Mesenteric fat pad (tissue), 1 donor: Measurements from ENCODE around the gene FBLN2. TPM values are rescaled to one million over a fixed set of nuclear protein-coding genes. Genes with fewer than 3 reads are reported as not detected.

ENCODE experiments used
- DNase-seq: peaks from one replicate; pipeline ENCODE4 v3.0.0-alpha.2; 2020; ENCODE audit warnings: low spot score
- total RNA-seq: library from RNA; stranded (reverse); fragmentation: NEBNext Ultra II Directional; extraction: Animal tissue kit (Norgen Biotek cat#: 25700); gene quantifications from one replicate; pipeline ENCODE4 v1.2.1, GENCODE V29; 2021
- donor health status: DM: yes; HTN: yes; CAD: no.

The FBLN2 gene
- total RNA-seq, 1 donor from 2014 or later = 269 TPM

GRCh38 chr3:13529196-13530112 is 19.5 kb upstream of the FBLN2 start:
- DNase-seq = no peak

- DNase-seq = no peak
These were observed 18.5 kb upstream of the FBLN2 start for GRCh38 chr3:13530241-13531009.

GRCh38 chr3:13532085-13532484 is 16.8 kb upstream of the FBLN2 start:
- no peak for DNase-seq

GRCh38 chr3:13532631-13533030 is 16.3 kb upstream of the FBLN2 start:
- no peak for DNase-seq

- no peak for DNase-seq
These were observed 15.0 kb upstream of the FBLN2 start for GRCh38 chr3:13533885-13534301.

GRCh38 chr3:13535526-13535875 is 13.4 kb upstream of the FBLN2 start:
- DNase-seq = no peak

GRCh38 chr3:13535905-13536304 is 13.0 kb upstream of the FBLN2 start:
- DNase-seq = no peak

- no peak for DNase-seq
These were observed 12.5 kb upstream of the FBLN2 start for GRCh38 chr3:13536432-13536831.

- DNase-seq = no peak
These were observed 12.1 kb upstream of the FBLN2 start for GRCh38 chr3:13536832-13537231.

- no peak for DNase-seq
These were observed 11.5 kb upstream of the FBLN2 start for GRCh38 chr3:13537244-13537908.

GRCh38 chr3:13537909-13538296 is 11.0 kb upstream of the FBLN2 start:
- DNase-seq = no peak

- DNase-seq = no peak
These were observed 10.2 kb upstream of the FBLN2 start for GRCh38 chr3:13538520-13539291.

GRCh38 chr3:13539292-13539638 is 9.7 kb upstream of the FBLN2 start:
- DNase-seq = no peak

GRCh38 chr3:13539671-13540070 is 9.3 kb upstream of the FBLN2 start:
- no peak for DNase-seq

GRCh38 chr3:13540297-13540995 is 8.5 kb upstream of the FBLN2 start:
- no peak for DNase-seq

- no peak for DNase-seq
These were observed 7.2 kb upstream of the FBLN2 start for GRCh38 chr3:13541691-13542090.

GRCh38 chr3:13542142-13542541 is 6.8 kb upstream of the FBLN2 start:
- DNase-seq = no peak

- DNase-seq = no peak
These were observed 5.7 kb upstream of the FBLN2 start for GRCh38 chr3:13543253-13543652.

- no peak for DNase-seq
These were observed 4.6 kb upstream of the FBLN2 start for GRCh38 chr3:13544293-13544831.

GRCh38 chr3:13544951-13545651 is 3.8 kb upstream of the FBLN2 start:
- DNase-seq = no peak
